ENCODE data around the gene FSTL3.
"Not testable (repeated sequence)": the region's sequence is repeated elsewhere in the genome, so short reads cannot be mapped to it uniquely, and the experiment has no call there.

Gene FSTL3

GRCh38 chr19:662207-662961 is 13.8 kb upstream of the FSTL3 start:
- no peaks in the 10 kb centered on the region for H3K27me3 Mint-ChIP-seq (ENCODE audit: low read depth)
- H3K36me3 Mint-ChIP-seq (ENCODE audit: low read depth): peaks cover 9% of the 10 kb centered on the region
- no peaks in the 10 kb centered on the region for H3K9me3 Mint-ChIP-seq
- H3K27ac Mint-ChIP-seq: peak overlapping the region; percentile 96
- H3K4me3 Mint-ChIP-seq: peak overlapping the region; percentile 98
- H3K4me1 Mint-ChIP-seq (ENCODE audit: low read depth): peaks cover 15% of the 10 kb centered on the region

DNA sequence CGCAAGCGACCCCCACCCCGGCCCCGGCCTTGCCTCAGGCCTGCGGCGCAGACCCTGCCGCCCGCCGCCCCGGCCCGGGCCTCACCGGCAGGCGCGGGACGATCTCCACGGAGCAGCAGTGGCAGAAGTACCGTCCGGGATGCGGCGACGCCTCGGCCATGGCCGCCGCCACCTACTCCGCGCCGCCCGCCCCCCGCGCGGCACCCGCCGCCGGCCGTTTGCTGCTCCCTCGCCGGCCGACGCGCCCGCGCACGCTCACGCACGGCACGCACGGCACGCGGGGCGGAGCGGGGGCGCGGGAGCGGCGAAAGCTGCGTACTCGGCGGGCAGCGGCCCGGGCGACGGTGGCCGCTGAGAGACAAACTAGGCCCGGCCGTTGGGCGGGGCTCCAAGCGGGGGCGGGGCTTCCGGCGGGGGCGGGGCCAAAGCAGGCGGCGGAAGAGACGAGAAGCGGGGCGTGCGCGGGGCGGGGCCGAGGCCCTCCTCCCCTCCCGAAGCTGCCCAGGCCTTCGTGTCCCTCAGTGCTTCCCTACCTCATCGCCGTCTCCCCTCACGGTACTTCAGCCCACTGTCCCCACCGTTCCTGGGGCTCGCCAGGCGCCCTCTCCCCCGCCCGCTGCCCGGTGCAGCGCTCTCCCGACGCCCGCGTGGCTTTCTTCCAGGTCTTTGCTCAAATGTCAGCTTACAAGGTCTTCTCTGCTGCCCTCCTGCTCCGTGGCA is 13.1 kb upstream of the FSTL3 start, which contains the start of gene RNF126:
Gene RNF126 (minus strand): TSS at position 253 of the 720 bp plus-strand sequence. CDS start 93 bp downstream, at position 160.
- no peaks in the 10 kb centered on the region for H3K9me3 Mint-ChIP-seq
- peaks cover 15% of the 10 kb centered on the region for H3K4me1 Mint-ChIP-seq (ENCODE audit: low read depth)
- peak within 1 kb of the TSS; percentile 96 for H3K27ac Mint-ChIP-seq
- peaks cover 9% of the 10 kb centered on the region for H3K36me3 Mint-ChIP-seq (ENCODE audit: low read depth)
- peaks cover 3% of the 10 kb centered on the region for H3K27me3 Mint-ChIP-seq (ENCODE audit: low read depth)
- H3K4me3 Mint-ChIP-seq: peak within 1 kb of the TSS; percentile 98

GRCh38 chr19:663682-664117 is 12.5 kb upstream of the FSTL3 start:
- Mint-ChIP-seq H3K4me3 (peak overlapping the region; percentile 78), H3K9me3 (no peaks in the 10 kb centered on the region), H3K27ac (peak overlapping the region; percentile 85), H3K27me3 (ENCODE audit: low read depth) (peaks cover 8% of the 10 kb centered on the region), H3K36me3 (ENCODE audit: low read depth) (peaks cover 9% of the 10 kb centered on the region), H3K4me1 (ENCODE audit: low read depth) (peaks cover 15% of the 10 kb centered on the region)

DNA sequence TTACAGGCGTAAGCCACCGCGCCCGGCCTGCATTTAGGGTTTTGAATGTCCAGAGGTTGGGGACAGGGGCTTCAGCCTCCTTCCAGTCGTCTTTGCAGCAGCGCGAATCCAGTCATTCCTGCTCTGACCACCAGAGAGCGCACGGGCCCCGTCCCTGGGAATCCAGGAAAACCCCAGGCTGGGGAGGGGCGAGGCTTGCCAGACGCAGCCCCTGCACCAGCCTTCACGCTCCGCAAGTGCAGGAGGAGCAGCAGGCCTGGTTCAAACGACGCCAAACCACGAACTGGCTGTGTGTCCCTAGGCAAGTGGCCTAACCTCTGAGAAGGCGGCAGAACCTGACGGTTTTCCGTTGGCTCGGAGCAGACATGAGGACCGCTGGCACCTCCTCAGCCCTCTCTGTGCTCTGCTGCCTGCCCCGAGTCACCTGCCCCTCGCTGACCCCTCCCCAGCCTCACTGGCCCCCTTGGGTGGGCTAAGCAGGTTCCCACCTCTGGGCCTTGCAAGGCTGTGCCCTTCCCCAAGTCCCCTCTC is 11.2 kb upstream of the FSTL3 start:
- Mint-ChIP-seq H3K4me1 (ENCODE audit: low read depth) (peaks cover 12% of the 10 kb centered on the region), H3K9me3 (no peaks in the 10 kb centered on the region), H3K36me3 (ENCODE audit: low read depth) (peaks cover 9% of the 10 kb centered on the region), H3K27me3 (ENCODE audit: low read depth) (peaks cover 14% of the 10 kb centered on the region), H3K27ac (peak overlapping the region; percentile 41), H3K4me3 (peak overlapping the region; percentile 10)

DNA sequence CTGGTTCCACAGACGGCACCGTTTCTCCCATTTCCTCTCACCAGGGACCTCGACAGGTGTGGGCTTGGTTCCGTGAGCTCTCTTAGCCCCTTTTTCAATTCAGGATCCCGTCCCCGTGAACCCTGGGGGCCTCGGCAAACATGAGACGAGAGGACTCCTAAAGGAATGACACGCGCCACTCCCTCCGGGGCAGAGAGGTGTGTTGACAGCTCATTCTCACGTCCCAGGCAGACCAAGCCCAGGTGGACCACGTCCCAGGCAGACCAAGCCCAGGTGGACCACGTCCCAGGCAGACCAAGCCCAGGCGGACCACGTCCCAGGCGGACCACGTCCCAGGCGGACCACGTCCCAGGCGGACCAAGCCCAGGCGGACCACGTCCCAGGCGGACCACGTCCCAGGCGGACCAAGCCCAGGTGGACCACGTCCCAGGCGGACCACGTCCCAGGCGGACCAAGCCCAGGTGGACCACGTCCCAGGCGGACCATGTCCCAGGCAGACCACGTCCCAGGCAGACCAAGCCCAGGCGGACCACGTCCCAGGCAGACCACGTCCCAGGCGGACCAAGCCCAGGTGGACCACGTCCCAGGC is 9.1 kb upstream of the FSTL3 start:
- not testable (repeated sequence) for H3K27ac Mint-ChIP-seq; H3K36me3 Mint-ChIP-seq (ENCODE audit: low read depth); H3K4me3 Mint-ChIP-seq; H3K4me1 Mint-ChIP-seq (ENCODE audit: low read depth); H3K9me3 Mint-ChIP-seq
- peaks cover 14% of the 10 kb centered on the region for H3K27me3 Mint-ChIP-seq (ENCODE audit: low read depth)

GRCh38 chr19:668675-669434 is 7.3 kb upstream of the FSTL3 start:
- H3K4me1 Mint-ChIP-seq (ENCODE audit: low read depth); H3K9me3 Mint-ChIP-seq; H3K27ac Mint-ChIP-seq; H3K4me3 Mint-ChIP-seq; H3K36me3 Mint-ChIP-seq (ENCODE audit: low read depth): not testable (repeated sequence)
- peaks cover 14% of the 10 kb centered on the region for H3K27me3 Mint-ChIP-seq (ENCODE audit: low read depth)

DNA sequence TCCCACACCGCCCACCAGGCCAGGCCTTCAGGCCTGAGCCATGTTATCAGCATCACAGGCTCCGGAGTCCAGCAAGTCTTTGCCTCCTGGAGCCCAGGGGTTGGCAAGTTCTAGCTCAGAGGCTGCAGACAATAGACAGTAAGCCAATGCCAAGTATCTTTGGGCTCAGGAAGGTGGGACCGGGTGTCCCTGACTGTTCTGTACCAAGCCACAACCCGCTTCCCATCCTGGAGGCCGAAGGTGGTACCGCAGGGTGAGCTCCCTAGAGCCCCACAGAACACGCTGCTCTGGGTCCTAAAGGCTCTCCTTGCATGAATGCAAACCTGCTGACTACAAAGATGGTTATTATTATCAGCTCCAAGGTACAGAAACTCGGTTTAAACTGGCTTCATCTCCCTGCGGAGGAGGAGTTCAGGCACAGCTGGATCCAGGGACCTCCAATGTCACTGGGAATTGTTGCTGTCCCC is 5.5 kb upstream of the FSTL3 start:
- no peaks in the 10 kb centered on the region for H3K36me3 Mint-ChIP-seq (ENCODE audit: low read depth)
- no peaks in the 10 kb centered on the region for H3K9me3 Mint-ChIP-seq
- H3K4me3 Mint-ChIP-seq: no peak overlapping the region
- peaks cover 22% of the 10 kb centered on the region for H3K27me3 Mint-ChIP-seq (ENCODE audit: low read depth)
- no peak overlapping the region for H3K27ac Mint-ChIP-seq
- no peaks in the 10 kb centered on the region for H3K4me1 Mint-ChIP-seq (ENCODE audit: low read depth)

GRCh38 chr19:674282-675151 is 1.7 kb upstream of the FSTL3 start:
- Mint-ChIP-seq H3K36me3 (ENCODE audit: low read depth) (no peaks in the 10 kb centered on the region), H3K27me3 (ENCODE audit: low read depth) (peaks cover 16% of the 10 kb centered on the region)

DNA sequence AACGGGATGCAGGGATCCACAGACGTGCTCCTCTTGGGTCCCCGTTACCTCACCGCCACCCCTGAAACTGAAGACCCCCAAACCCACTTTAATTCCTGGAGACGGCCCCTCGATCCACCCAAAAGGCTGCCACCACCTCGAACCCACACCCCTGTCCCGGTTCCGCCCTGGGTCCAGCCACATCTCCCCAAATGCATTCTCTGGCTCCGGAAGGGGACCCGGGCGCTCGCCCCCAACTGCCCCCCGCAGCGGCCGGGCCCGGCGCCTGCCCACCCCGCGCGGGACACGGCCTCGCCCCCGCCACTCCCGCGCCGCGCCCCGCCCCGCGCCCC is 219 bp upstream of the FSTL3 start:
- no peak overlapping the region for H3K27ac Mint-ChIP-seq
- H3K4me1 Mint-ChIP-seq (ENCODE audit: low read depth): peaks cover 2% of the 10 kb centered on the region
- peaks cover 16% of the 10 kb centered on the region for H3K27me3 Mint-ChIP-seq (ENCODE audit: low read depth)
- no peaks in the 10 kb centered on the region for H3K36me3 Mint-ChIP-seq (ENCODE audit: low read depth)
- no peaks in the 10 kb centered on the region for H3K9me3 Mint-ChIP-seq
- H3K4me3 Mint-ChIP-seq: no peak overlapping the region

More at GRCh38 chr19:674282-675151, 1.7 kb upstream of the FSTL3 start:
- Mint-ChIP-seq H3K4me1 (ENCODE audit: low read depth) (no peaks in the 10 kb centered on the region), H3K4me3 (no peak overlapping the region), H3K27ac (no peak overlapping the region), H3K9me3 (no peaks in the 10 kb centered on the region)

DNA sequence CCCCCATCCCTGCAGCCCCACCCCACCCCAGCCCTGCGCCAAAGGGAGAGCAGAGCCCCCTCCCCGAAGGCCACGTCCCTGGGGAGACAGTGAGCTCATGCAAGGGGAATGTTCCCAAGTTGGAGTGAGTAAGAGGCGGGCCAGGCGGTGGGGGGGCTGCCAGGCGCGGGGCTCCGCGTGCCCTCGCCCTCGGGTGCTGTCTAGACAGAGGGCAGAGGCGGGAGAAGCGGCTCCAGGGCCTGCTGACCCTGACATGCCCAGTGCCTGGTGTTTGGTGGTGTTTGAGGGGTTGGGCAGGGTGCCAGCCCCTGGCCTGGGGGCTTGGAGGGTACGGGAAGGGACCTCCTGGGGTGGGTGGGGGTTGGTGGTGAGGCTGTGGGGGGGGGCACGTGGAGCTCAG is 1.0 kb downstream of the FSTL3 start:
- Mint-ChIP-seq H3K4me3 (no peak overlapping the region), H3K27me3 (ENCODE audit: low read depth) (peaks cover 16% of the 10 kb centered on the region)

DNA sequence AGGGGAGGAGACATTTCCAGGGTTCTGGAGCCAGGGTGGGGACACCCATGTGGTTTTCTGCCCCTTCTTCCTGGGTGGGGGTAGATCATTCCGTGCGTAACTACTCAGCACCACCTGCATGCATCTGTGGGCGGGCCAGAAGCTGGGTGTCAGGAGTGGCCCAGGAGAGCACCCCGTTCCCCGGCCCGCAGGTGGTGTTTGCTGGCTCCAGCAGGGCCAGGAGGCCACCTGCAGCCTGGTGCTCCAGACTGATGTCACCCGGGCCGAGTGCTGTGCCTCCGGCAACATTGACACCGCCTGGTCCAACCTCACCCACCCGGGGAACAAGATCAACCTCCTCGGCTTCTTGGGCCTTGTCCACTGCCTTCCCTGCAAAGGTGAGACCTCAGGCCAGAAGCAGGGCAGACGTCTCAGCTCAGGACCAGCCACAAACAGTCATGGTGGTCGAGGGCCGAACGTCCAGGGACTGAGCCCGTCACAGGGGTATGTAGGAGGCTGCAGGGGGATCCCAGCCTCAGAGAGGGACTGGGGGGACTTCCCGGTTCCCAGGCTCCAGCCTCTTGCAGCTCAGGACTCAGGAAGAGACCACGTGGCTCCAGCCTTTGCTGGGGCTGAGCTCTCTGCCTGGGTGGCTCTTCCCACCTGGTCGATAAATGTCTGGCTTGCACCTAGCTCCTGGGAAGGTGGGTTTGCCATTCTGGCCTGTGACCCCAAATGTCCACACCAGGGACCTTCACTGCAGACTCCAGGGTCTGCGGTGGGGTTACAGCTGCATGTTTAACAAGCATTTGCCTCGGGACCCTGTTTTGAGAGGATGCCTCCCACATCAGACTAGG is 1.6 kb downstream of the FSTL3 start:
- Mint-ChIP-seq H3K27me3 (ENCODE audit: low read depth) (peaks cover 16% of the 10 kb centered on the region), H3K4me1 (ENCODE audit: low read depth) (peaks cover 2% of the 10 kb centered on the region), H3K27ac (no peak overlapping the region), H3K4me3 (no peak overlapping the region), H3K36me3 (ENCODE audit: low read depth) (no peaks in the 10 kb centered on the region), H3K9me3 (no peaks in the 10 kb centered on the region)

More for the DNA sequence above, 1.0 kb downstream of the FSTL3 start:
- Mint-ChIP-seq H3K36me3 (ENCODE audit: low read depth) (no peaks in the 10 kb centered on the region), H3K4me1 (ENCODE audit: low read depth) (peaks cover 2% of the 10 kb centered on the region), H3K27ac (no peak overlapping the region), H3K9me3 (no peaks in the 10 kb centered on the region)

GRCh38 chr19:678791-679388 is 2.7 kb downstream of the FSTL3 start:
- no peaks in the 10 kb centered on the region for H3K9me3 Mint-ChIP-seq
- H3K36me3 Mint-ChIP-seq (ENCODE audit: low read depth): no peaks in the 10 kb centered on the region
- H3K4me3 Mint-ChIP-seq: peak overlapping the region; percentile 72
- H3K27ac Mint-ChIP-seq: no peak overlapping the region
- H3K4me1 Mint-ChIP-seq (ENCODE audit: low read depth): peaks cover 2% of the 10 kb centered on the region
- H3K27me3 Mint-ChIP-seq (ENCODE audit: low read depth): peaks cover 16% of the 10 kb centered on the region
